ENCODE results near the gene SEMA4C. TPM values are rescaled to one million over a fixed set of nuclear protein-coding genes. Genes with fewer than 3 reads are reported as not detected.

SEMA4C gene
- total RNA-seq, 2 donors from 2014 or later: 8.3 to 9.6 TPM

- H3K9me3 Mint-ChIP-seq: no peaks in the 10 kb centered on the region
- no peaks in the 10 kb centered on the region for H3K36me3 Mint-ChIP-seq (ENCODE audit: low read depth)
- peaks cover 6% of the 10 kb centered on the region for H3K4me1 Mint-ChIP-seq
- ATAC-seq (replicated peaks): no peak
- H3K27me3 Mint-ChIP-seq: no peaks in the 10 kb centered on the region
- no peak overlapping the region for H3K4me3 Mint-ChIP-seq
- no peak overlapping the region for H3K27ac Mint-ChIP-seq
These were observed 8.3 kb upstream of the SEMA4C start for GRCh38 chr2:96878171-96878570.

DNA sequence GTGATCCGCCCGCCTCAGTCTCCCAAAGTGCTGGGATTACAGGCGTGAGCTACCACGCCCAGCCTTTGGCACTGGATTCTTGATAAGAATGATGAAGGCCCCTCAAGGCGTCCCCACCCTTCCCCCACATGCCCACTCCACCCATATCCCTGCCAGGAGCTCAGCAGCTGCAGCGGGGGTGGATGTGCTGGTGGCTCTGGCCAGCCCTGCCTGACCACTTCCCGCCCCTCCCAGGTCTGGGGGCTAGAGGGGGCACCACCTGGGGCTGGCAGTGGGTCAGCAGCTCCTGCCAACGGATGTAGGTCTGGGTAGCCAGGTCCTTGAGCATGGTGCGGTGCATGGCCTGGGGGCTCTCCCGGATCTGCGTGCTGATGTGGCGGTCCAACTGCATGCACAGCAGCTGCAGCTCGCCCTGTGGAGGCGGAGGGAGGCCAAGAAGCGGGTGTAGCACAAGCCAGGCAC, 7.8 kb upstream of the SEMA4C start:
- Mint-ChIP-seq H3K4me3 (no peak overlapping the region), H3K27me3 (no peaks in the 10 kb centered on the region), H3K9me3 (no peaks in the 10 kb centered on the region), H3K4me1 (peaks cover 10% of the 10 kb centered on the region), H3K36me3 (ENCODE audit: low read depth) (no peaks in the 10 kb centered on the region), H3K27ac (no peak overlapping the region)
- no peak for ATAC-seq (replicated peaks)

- H3K27ac Mint-ChIP-seq: no peak overlapping the region
- H3K4me3 Mint-ChIP-seq: no peak overlapping the region
- no peak for ATAC-seq (replicated peaks)
- peaks cover 10% of the 10 kb centered on the region for H3K4me1 Mint-ChIP-seq
- no peaks in the 10 kb centered on the region for H3K9me3 Mint-ChIP-seq
- no peaks in the 10 kb centered on the region for H3K36me3 Mint-ChIP-seq (ENCODE audit: low read depth)
- H3K27me3 Mint-ChIP-seq: no peaks in the 10 kb centered on the region
These were observed 7.2 kb upstream of the SEMA4C start for GRCh38 chr2:96877042-96877451.

DNA sequence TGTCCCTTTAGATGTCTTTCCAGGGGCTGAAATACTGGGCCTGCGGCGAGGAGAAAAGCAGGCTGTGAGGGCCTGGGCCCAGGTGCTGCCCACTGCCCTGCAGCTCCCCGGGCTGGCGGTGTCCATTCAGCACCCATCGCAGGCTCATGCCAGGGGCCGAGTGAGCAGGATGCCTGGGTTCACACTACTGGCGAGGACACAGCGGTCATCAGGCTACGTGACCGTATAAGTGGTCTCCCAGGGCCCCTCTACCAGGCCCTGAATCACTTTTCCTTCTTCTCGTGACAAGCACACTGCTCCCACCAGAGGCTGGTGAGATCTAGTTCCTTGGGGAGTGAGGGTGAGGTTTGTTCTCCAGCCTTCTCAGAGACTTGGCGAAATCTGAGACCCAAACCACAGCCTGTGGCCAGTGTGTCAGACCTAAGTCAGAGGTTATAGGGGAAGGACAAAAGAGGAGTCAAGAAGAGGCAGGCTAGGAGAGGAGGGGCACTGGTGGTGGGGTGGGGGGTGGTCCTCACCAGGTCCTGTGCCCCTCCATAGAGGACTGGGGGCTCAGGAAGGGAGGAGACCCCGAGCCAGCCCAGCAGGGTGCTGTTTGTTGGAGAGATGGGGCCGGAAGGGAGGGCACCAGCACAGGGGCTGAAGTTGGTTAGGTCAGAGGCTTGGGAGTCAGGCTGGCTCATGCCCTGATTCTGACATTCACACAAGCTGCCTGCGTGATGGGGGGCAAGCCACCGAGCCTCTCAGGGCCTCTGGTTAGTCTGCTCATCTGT, 6.6 kb upstream of the SEMA4C start:
- Mint-ChIP-seq H3K36me3 (ENCODE audit: low read depth) (no peaks in the 10 kb centered on the region), H3K4me3 (no peak overlapping the region), H3K27ac (no peak overlapping the region), H3K9me3 (no peaks in the 10 kb centered on the region), H3K27me3 (no peaks in the 10 kb centered on the region), H3K4me1 (peaks cover 10% of the 10 kb centered on the region)
- peak; percentile 39 for ATAC-seq (replicated peaks)

DNA sequence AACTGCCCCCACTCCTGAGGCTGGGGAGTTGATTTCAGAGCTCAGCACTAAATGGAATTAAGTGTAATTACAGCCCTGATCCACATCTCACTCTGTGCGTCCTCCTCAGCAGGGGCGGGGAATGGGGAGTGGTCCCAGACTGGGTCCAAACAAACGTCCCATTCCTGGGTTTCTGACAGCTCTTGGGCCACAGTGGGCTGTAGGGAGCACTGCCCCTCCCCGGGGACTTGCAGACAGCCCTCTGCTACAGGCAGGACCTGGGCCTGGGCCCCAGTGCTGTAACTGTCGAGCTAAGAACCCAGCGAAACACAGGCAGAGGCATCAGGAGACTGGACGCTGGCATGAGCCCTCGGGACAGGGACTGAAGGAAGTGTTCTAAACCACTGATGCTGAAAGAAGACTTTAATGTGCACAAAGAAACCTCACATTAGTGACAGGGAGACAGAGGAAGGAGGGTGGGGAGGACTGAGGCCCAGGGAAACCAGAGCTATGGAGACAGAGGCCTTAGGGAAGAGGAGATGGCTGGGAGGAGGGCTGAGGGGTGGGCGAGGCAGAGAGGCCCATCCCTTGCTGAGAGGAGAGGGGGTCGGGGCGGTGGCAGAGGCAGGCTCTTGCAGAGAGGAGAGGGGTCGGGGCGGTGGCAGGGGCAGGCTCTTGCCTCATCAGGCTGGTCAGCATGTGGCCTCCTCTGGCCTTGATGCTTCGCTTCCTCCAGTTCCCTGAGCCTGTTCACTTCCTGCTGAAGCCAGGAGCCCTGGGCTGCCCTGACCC, 5.8 kb upstream of the SEMA4C start:
- H3K9me3 Mint-ChIP-seq: no peaks in the 10 kb centered on the region
- H3K36me3 Mint-ChIP-seq (ENCODE audit: low read depth): no peaks in the 10 kb centered on the region
- no peak overlapping the region for H3K4me3 Mint-ChIP-seq
- H3K4me1 Mint-ChIP-seq: peaks cover 12% of the 10 kb centered on the region
- ATAC-seq (replicated peaks): no peak
- H3K27ac Mint-ChIP-seq: peak overlapping the region; percentile 31
- peaks cover under 1% of the 10 kb centered on the region for H3K27me3 Mint-ChIP-seq

DNA sequence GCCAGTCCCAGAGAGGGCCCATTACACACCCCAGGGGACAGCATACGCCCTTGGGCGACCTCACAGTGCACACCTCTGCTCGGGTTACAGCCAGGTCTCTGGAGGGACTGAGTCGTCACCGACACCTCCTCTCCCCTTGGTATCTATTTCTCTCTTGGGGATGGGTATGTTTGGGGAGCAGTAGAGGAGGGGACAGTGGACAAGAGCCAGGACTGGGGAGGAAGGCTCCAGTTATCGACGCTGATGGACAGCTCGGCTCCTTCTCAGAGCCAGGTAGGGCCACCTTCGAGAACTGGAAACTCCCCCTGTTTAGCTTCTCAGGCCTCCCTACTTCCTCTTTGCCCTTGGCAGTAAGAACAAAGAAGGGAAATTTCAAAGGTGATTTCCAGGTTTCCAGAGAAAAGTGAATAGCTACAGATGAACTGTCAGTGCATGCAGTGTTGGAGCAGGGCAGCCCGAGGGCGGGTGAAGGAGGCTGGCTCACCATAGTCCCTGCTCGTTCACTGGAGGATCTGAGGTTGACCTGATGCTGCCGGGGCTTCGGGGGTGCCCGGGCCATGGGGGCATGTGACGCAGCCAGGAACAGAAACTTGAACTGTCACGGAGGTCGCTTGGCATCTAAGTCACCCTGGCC, 4.4 kb upstream of the SEMA4C start:
- H3K27me3 Mint-ChIP-seq: peaks cover 2% of the 10 kb centered on the region
- peak overlapping the region; percentile 42 for H3K27ac Mint-ChIP-seq
- peak; percentile 49 for ATAC-seq (replicated peaks)
- peak overlapping the region; percentile 37 for H3K4me3 Mint-ChIP-seq
- H3K9me3 Mint-ChIP-seq: no peaks in the 10 kb centered on the region
- H3K36me3 Mint-ChIP-seq (ENCODE audit: low read depth): no peaks in the 10 kb centered on the region
- H3K4me1 Mint-ChIP-seq: peaks cover 15% of the 10 kb centered on the region

DNA sequence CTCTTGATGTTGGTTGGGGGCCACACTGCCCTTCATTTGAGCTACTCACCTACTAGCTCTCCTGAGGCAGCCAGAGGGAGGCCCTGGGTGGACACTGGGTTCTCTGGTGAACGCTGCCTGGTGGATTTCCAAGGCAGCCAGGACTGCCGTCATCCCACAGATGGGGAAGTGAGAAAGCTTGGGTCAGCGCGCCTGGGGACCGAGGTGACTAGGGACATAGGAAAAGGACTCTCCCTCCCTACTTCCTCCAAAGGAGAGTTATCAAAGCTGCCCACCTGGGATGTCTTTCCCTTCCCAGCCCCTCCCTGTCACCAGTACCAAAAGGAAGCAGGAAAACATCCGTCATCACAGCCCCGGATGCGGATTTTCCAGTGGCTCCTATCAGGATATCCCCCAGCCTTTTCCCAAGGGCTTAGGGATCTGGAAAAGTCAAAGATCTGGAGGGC, 3.8 kb upstream of the SEMA4C start:
- Mint-ChIP-seq H3K4me1 (peaks cover 15% of the 10 kb centered on the region), H3K27ac (peak overlapping the region; percentile 42), H3K9me3 (no peaks in the 10 kb centered on the region), H3K36me3 (ENCODE audit: low read depth) (no peaks in the 10 kb centered on the region), H3K4me3 (peak overlapping the region; percentile 37), H3K27me3 (peaks cover 2% of the 10 kb centered on the region)
- ATAC-seq (replicated peaks): no peak

DNA sequence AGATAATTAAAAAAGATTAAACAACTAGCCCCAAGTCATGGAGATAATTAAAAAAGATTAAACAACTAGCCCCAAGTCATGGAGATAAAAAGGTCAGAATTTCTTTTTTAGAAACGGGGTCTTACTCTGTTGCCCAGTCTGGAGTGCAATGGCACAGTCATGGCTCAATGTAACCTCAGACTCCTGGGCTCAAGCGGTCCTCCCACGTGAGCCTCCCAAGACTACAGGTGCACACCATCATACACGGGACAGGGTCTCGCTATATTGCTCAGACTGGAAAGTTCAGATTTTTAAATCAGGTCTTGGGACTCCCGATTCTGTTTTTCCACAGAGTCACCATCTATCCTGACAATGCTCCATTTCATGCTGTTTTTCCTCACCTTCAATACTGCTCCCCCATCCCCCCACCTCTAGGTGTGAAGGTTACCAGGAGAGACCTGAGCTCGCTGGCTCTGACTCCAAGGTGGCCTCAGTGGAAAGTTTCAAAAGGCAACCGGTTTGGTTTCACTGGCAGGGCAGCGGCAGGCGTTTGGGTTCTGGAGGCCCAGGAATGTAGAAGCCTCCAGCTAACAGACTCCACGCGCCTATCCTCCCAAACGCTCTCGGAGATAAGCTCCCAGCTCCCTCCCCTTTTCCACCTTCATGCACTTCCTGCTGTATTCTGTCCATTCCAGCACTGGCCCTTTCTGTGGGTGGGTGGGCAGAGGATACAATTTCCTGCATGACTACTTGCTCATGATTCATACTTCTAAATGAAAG, 2.9 kb upstream of the SEMA4C start:
- H3K4me3 Mint-ChIP-seq: no peak overlapping the region
- no peak overlapping the region for H3K27ac Mint-ChIP-seq
- peaks cover 15% of the 10 kb centered on the region for H3K4me1 Mint-ChIP-seq
- H3K9me3 Mint-ChIP-seq: no peaks in the 10 kb centered on the region
- no peak for ATAC-seq (replicated peaks)
- peaks cover 2% of the 10 kb centered on the region for H3K27me3 Mint-ChIP-seq
- H3K36me3 Mint-ChIP-seq (ENCODE audit: low read depth): no peaks in the 10 kb centered on the region

DNA sequence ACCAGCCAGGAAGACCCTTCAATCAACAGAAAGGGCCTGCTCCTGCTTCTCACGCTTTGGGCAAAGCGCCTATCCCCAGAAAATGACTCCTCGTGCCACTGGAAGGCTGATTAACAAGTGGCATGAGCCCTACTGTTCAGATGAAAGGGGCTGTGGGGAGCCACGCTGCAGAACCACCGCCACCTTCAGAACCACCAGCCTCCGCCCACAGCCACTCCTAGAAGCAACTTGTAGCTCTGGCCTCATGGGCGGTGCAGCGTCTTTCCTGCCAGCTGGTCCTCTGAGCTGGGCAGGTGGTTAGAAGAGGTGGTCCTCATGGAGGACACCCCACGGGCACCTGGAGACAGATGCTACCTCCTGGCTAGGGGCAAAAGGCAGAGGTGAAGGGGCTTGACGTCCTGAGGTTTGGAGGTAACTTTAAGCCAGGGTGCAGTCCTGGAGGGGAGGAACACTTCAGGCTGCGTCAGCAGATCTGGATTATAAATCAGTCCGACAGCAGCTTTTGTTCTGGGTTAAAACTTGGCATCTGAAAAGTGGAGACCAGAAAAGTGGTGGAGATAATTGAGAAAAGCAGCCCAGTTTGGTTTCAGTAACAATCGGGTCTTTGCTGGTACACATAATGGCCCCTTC, 861 bp upstream of the SEMA4C start:
- Mint-ChIP-seq H3K27me3 (peaks cover 2% of the 10 kb centered on the region), H3K36me3 (ENCODE audit: low read depth) (no peaks in the 10 kb centered on the region), H3K4me3 (peak overlapping the region; percentile 73), H3K9me3 (no peaks in the 10 kb centered on the region), H3K27ac (peak overlapping the region; percentile 74), H3K4me1 (peaks cover 15% of the 10 kb centered on the region)
- ATAC-seq (replicated peaks): peak; percentile 45

- ATAC-seq (replicated peaks): peak; percentile 4
- Mint-ChIP-seq H3K4me3 (no peak overlapping the region), H3K9me3 (no peaks in the 10 kb centered on the region), H3K36me3 (ENCODE audit: low read depth) (no peaks in the 10 kb centered on the region), H3K27me3 (peaks cover 2% of the 10 kb centered on the region), H3K27ac (no peak overlapping the region), H3K4me1 (peaks cover 14% of the 10 kb centered on the region)
These were observed 529 bp downstream of the SEMA4C start for GRCh38 chr2:96869281-96869821.

GRCh38 chr2:96868555-96869280, 1.2 kb downstream of the SEMA4C start:
- Mint-ChIP-seq H3K9me3 (no peaks in the 10 kb centered on the region), H3K36me3 (ENCODE audit: low read depth) (no peaks in the 10 kb centered on the region), H3K27me3 (peaks cover 2% of the 10 kb centered on the region), H3K4me3 (peak overlapping the region; percentile 77), H3K4me1 (peaks cover 12% of the 10 kb centered on the region), H3K27ac (peak overlapping the region; percentile 85)
- peak; percentile 59 for ATAC-seq (replicated peaks)

GRCh38 chr2:96867756-96868554, 1.9 kb downstream of the SEMA4C start:
- H3K4me1 Mint-ChIP-seq: peaks cover 7% of the 10 kb centered on the region
- peaks cover 2% of the 10 kb centered on the region for H3K27me3 Mint-ChIP-seq
- peak overlapping the region; percentile 85 for H3K27ac Mint-ChIP-seq
- H3K9me3 Mint-ChIP-seq: no peaks in the 10 kb centered on the region
- ATAC-seq (replicated peaks): peak; percentile 33
- peak overlapping the region; percentile 77 for H3K4me3 Mint-ChIP-seq
- H3K36me3 Mint-ChIP-seq (ENCODE audit: low read depth): peaks cover 4% of the 10 kb centered on the region
